ENCODE measurements around the gene SAMD14.

The SAMD14 gene

GRCh38 chr17:50112694-50113093, 17.3 kb downstream of the SAMD14 start:
- DNase-seq (ENCODE audit: low read depth in 2 of 2) = no peak

- no peak for DNase-seq (ENCODE audit: low read depth in 2 of 2)
Measured at GRCh38 chr17:50111673-50112655, 18.0 kb downstream of the SAMD14 start.

GRCh38 chr17:50110591-50111349, 19.2 kb downstream of the SAMD14 start:
- no peak for DNase-seq (ENCODE audit: low read depth in 2 of 2)

GRCh38 chr17:50109785-50110184, 20.2 kb downstream of the SAMD14 start:
- DNase-seq (ENCODE audit: low read depth in 2 of 2) = no peak

- DNase-seq (ENCODE audit: low read depth in 2 of 2) = no peak
Measured at GRCh38 chr17:50109207-50109606, 20.8 kb downstream of the SAMD14 start.

GRCh38 chr17:50108556-50108955, 21.4 kb downstream of the SAMD14 start:
- no peak for DNase-seq (ENCODE audit: low read depth in 2 of 2)

GRCh38 chr17:50107790-50108414, 22.1 kb downstream of the SAMD14 start:
- no peak for DNase-seq (ENCODE audit: low read depth in 2 of 2)

- no peak for DNase-seq (ENCODE audit: low read depth in 2 of 2)
Measured at GRCh38 chr17:50106393-50107131, 23.4 kb downstream of the SAMD14 start.

- DNase-seq (ENCODE audit: low read depth in 2 of 2) = no peak
Measured at GRCh38 chr17:50105811-50106210, 24.1 kb downstream of the SAMD14 start.

GRCh38 chr17:50103941-50104340, 26.0 kb downstream of the SAMD14 start:
- DNase-seq (ENCODE audit: low read depth in 2 of 2) = no peak

GRCh38 chr17:50103252-50103651, 26.7 kb downstream of the SAMD14 start:
- DNase-seq (ENCODE audit: low read depth in 2 of 2) = no peak

- DNase-seq (ENCODE audit: low read depth in 2 of 2) = no peak
Measured at GRCh38 chr17:50102164-50102991, 27.6 kb downstream of the SAMD14 start.

GRCh38 chr17:50101346-50102163, 28.4 kb downstream of the SAMD14 start:
- peak in 1 of 2 experiments; percentile 29 for DNase-seq (ENCODE audit: low read depth in 2 of 2)

- DNase-seq (ENCODE audit: low read depth in 2 of 2) = no peak
Measured at GRCh38 chr17:50100921-50101345, 29.0 kb downstream of the SAMD14 start.

- no peak for DNase-seq (ENCODE audit: low read depth in 2 of 2)
Measured at GRCh38 chr17:50100480-50100883, 29.5 kb downstream of the SAMD14 start.

GRCh38 chr17:50099003-50099402, 31.0 kb downstream of the SAMD14 start:
- no peak for DNase-seq (ENCODE audit: low read depth in 2 of 2)

GRCh38 chr17:50098583-50098982, 31.4 kb downstream of the SAMD14 start:
- DNase-seq (ENCODE audit: low read depth in 2 of 2) = no peak

GRCh38 chr17:50097926-50098325, 32.0 kb downstream of the SAMD14 start:
- DNase-seq (ENCODE audit: low read depth in 2 of 2) = no peak

- no peak for DNase-seq (ENCODE audit: low read depth in 2 of 2)
Measured at GRCh38 chr17:50097455-50097854, 32.5 kb downstream of the SAMD14 start.

- DNase-seq (ENCODE audit: low read depth in 2 of 2) = no peak
Measured at GRCh38 chr17:50096758-50097157, 33.2 kb downstream of the SAMD14 start.
